DND-41 (cell line): ENCODE data around the gene RNF128.

ENCODE experiments used
- ATAC-seq: fragments of 200-7000 bp; cut with Tn5 transposase; 3 replicates; pipeline ENCODE4 v1.9.1; 2021; ENCODE audit warnings: low read depth; ENCODE audit not compliant: insufficient read depth
- DNase-seq: peaks from one replicate; pipeline ENCODE4 v3.0.0-alpha.2; 2020
- H2AFZ ChIP-seq: 2 replicates; pipeline ENCODE4 v1.6.0; 2012; ENCODE audit warnings: low read depth, low read length
- H3K27ac ChIP-seq: 2 replicates; pipeline ENCODE4 v1.5.1; 2012; ENCODE audit warnings: low read length, inconsistent platforms
- H3K27me3 ChIP-seq: fragments of 200-600 bp; sonication (generic); 2 replicates; pipeline ENCODE4 v1.6.0; 2012; ENCODE audit warnings: low read length, mild to moderate bottlenecking, inconsistent platforms; ENCODE audit not compliant: insufficient read depth, poor library complexity
- H3K36me3 ChIP-seq: 2 replicates; pipeline ENCODE4 v1.5.1; 2012; ENCODE audit warnings: low read length, inconsistent platforms; ENCODE audit not compliant: insufficient read depth
- H3K4me1 ChIP-seq: 2 replicates; pipeline ENCODE4 v1.5.1; 2012; ENCODE audit warnings: mild to moderate bottlenecking, low read length; ENCODE audit not compliant: insufficient read depth
- H3K4me2 ChIP-seq: 2 replicates; pipeline ENCODE4 v1.6.0; 2012; ENCODE audit warnings: mild to moderate bottlenecking, moderate library complexity, low read length, inconsistent platforms; ENCODE audit not compliant: insufficient read depth
- H3K4me3 ChIP-seq, 2 experiments: fragments of 200-600 bp in 1 of 2; shearing (Covaris generic) in 1 of 2; 2 replicates each; pipeline ENCODE4 v1.5.1; 2012 to 2016; ENCODE audit warnings: inconsistent platforms in 2 of 2, low read length in 2 of 2, mild to moderate bottlenecking in 2 of 2, low read depth in 1 of 2, moderate library complexity in 1 of 2
- H3K79me2 ChIP-seq: 2 replicates; pipeline ENCODE4 v1.6.0; 2012; ENCODE audit warnings: low read length, inconsistent platforms; ENCODE audit not compliant: insufficient read depth
- H3K9ac ChIP-seq: 2 replicates; pipeline ENCODE4 v1.6.0; 2012; ENCODE audit warnings: low read depth, mild to moderate bottlenecking, inconsistent platforms, low read length, moderate library complexity
- H3K9me3 ChIP-seq: 2 replicates; pipeline ENCODE4 v1.5.1; 2012; ENCODE audit warnings: low read length, moderate library complexity, mild to moderate bottlenecking, inconsistent platforms; ENCODE audit not compliant: insufficient read depth, severe bottlenecking
- H4K20me1 ChIP-seq: 2 replicates; pipeline ENCODE4 v1.6.0; 2012; ENCODE audit warnings: low read length; ENCODE audit not compliant: insufficient read depth
- CTCF ChIP-seq: IDR thresholded peaks from 2 replicates; pipeline ENCODE4 v1.5.1; 2012; ENCODE audit warnings: borderline replicate concordance, low read length, moderate library complexity, mild to moderate bottlenecking; ENCODE audit not compliant: poor library complexity, severe bottlenecking; ENCODE audit errors: extremely low read depth
- EZH2 ChIP-seq: IDR thresholded peaks from 3 replicates; pipeline ENCODE4 v1.6.1; 2012; ENCODE audit warnings: borderline replicate concordance, low read depth, mild to moderate bottlenecking, moderate library complexity, low read length, inconsistent platforms; ENCODE audit not compliant: severe bottlenecking

The RNF128 gene

GRCh38 chrX:106783716-106784115 lies 57.2 kb downstream of the RNF128 start:
- DNase-seq = no peak
- Histone ChIP-seq H3K9ac (no peak overlapping the region), H3K27ac (no peak overlapping the region)

GRCh38 chrX:106791495-106791894 lies 65.0 kb downstream of the RNF128 start:
- Histone ChIP-seq H3K4me3 (no peak overlapping the region), H3K27ac (no peak overlapping the region), H3K9ac (no peak overlapping the region), H4K20me1 (no peaks in the 10 kb centered on the region), H3K9me3 (no peaks in the 10 kb centered on the region), H3K79me2 (no peaks in the 10 kb centered on the region), H2AFZ (no peak overlapping the region), H3K4me2 (no peak overlapping the region), H3K36me3 (no peaks in the 10 kb centered on the region), H3K4me1 (no peaks in the 10 kb centered on the region), H3K27me3 (no peaks in the 10 kb centered on the region)
- ATAC-seq = no peak
- TF ChIP-seq EZH2 (no peak), CTCF (no peak)
- DNase-seq = no peak

More at GRCh38 chrX:106783716-106784115, 57.2 kb downstream of the RNF128 start:
- Histone ChIP-seq H3K27me3 (no peaks in the 10 kb centered on the region), H3K36me3 (no peaks in the 10 kb centered on the region), H3K9me3 (no peaks in the 10 kb centered on the region), H2AFZ (no peak overlapping the region), H3K79me2 (no peaks in the 10 kb centered on the region), H3K4me1 (no peaks in the 10 kb centered on the region), H3K4me3 (no peak overlapping the region), H4K20me1 (no peaks in the 10 kb centered on the region), H3K4me2 (no peak overlapping the region)
- ATAC-seq = no peak
- TF ChIP-seq EZH2 (no peak), CTCF (no peak)

GRCh38 chrX:106802063-106802387 lies 75.5 kb downstream of the RNF128 start:
- Histone ChIP-seq H3K4me2 (no peak overlapping the region), H3K36me3 (no peaks in the 10 kb centered on the region), H4K20me1 (no peaks in the 10 kb centered on the region), H3K79me2 (no peaks in the 10 kb centered on the region), H3K4me1 (no peaks in the 10 kb centered on the region), H3K27me3 (no peaks in the 10 kb centered on the region), H2AFZ (no peak overlapping the region), H3K9me3 (no peaks in the 10 kb centered on the region), H3K4me3 (no peak overlapping the region), H3K27ac (no peak overlapping the region), H3K9ac (no peak overlapping the region)
- ATAC-seq = no peak
- TF ChIP-seq EZH2 = no peak
- no peak for TF ChIP-seq CTCF
- DNase-seq = no peak
